Measurements from ENCODE around the gene FBXL3. TPM values are rescaled to one million over a fixed set of nuclear protein-coding genes. Genes with fewer than 3 reads are reported as not detected.
"Not testable (repeated sequence)": the region's sequence is repeated elsewhere in the genome, so short reads cannot be mapped to it uniquely, and the experiment has no call there.

FBXL3 gene
- total RNA-seq, 2 experiments from 2014 or later, result 27.1 to 27.4 TPM

DNA sequence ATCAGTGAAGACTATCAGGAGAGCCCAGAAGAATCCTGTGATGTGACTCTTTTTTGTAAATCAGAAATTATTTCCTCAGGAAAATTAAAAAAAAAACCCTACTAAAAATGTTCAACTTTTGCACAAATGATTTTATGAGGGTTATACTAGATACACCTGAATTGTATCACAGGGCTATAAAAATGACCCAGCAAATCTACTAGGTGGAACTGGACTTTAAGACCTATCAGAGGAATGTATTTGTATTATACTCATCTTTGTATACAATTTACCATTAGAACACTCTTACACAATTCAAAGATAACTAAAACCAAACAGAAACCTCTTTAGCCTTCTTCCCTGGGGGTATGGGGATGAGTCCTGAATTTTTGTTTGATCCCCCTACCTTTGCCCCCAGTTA is 7.2 kb downstream of the FBXL3 start:
- Mint-ChIP-seq H3K9me3 (no peaks in the 10 kb centered on the region), H3K27ac (no peak overlapping the region), H3K27me3 (ENCODE audit: low read depth) (no peaks in the 10 kb centered on the region), H3K4me3 (no peak overlapping the region), H3K4me1 (ENCODE audit: low read depth) (peaks cover 66% of the 10 kb centered on the region), H3K36me3 (ENCODE audit: low read depth) (peaks cover 11% of the 10 kb centered on the region)
- intact Hi-C loops (cut with micrococcal nuclease), result loop anchor here (10.0 kb wide), 2 partner anchors 1585 to 1635 kb away; partner anchors contain the start of genes OBI1 and POU4F1
- CTCF ChIA-PET, result interaction anchor here (0.7 kb wide), 1 partner anchor 1337 kb away, joined by 3 read pairs; no protein-coding TSS in a partner anchor
- DNase-seq, result no peak

- Mint-ChIP-seq H3K36me3 (ENCODE audit: low read depth) (peaks cover 27% of the 10 kb centered on the region), H3K4me3 (no peak overlapping the region), H3K27me3 (ENCODE audit: low read depth) (no peaks in the 10 kb centered on the region), H3K9me3 (no peaks in the 10 kb centered on the region), H3K4me1 (ENCODE audit: low read depth) (peaks cover 53% of the 10 kb centered on the region), H3K27ac (no peak overlapping the region)
- no peak for DNase-seq
- CTCF ChIA-PET, result interaction anchor here (0.6 to 1.1 kb wide), 4 partner anchors 8 to 309 kb away, joined by 3 to 4 read pairs (median 3); no protein-coding TSS in a partner anchor
- intact Hi-C loops (cut with micrococcal nuclease), result loop anchor here (1.0 kb wide), 1 partner anchor 8 kb away; no protein-coding TSS in a partner anchor
Measured at GRCh38 chr13:77016888-77017623, 9.9 kb downstream of the FBXL3 start.

DNA sequence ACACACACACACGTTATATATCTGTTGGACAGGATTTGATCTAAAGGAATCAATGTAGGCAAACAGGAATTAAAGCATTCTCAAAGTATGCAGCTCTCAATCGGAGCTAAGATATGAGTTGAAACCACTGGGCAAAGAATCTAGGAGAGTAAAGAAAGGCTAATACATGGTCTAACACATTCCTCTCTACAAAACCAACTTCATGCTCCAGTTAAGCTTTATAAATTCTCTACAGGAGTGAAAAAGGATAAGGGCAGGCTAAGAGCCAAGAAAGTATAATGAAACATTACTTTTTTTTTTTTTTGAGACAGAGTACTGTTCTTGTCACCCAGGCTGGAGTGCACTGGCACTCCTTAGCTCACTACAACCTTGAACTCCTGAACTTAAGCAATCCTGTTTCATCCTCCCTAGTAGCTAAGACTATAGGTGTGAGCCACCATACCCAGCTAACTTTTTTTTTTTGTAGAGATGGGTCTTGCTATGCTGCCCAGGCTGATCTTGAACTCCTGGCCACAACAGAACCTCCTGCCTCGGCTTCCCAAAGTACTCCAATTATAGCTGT is 10.6 kb downstream of the FBXL3 start:
- H3K4me1 Mint-ChIP-seq (ENCODE audit: low read depth), result peaks cover 49% of the 10 kb centered on the region
- intact Hi-C loops (cut with micrococcal nuclease), result no loop called here
- H3K27me3 Mint-ChIP-seq (ENCODE audit: low read depth), result no peaks in the 10 kb centered on the region
- CTCF ChIA-PET, result interaction anchor here (0.6 to 1.1 kb wide), 3 partner anchors 9 to 309 kb away, joined by 3 read pairs; no protein-coding TSS in a partner anchor
- no peak overlapping the region for H3K27ac Mint-ChIP-seq
- no peak for DNase-seq
- H3K4me3 Mint-ChIP-seq, result no peak overlapping the region
- H3K36me3 Mint-ChIP-seq (ENCODE audit: low read depth), result peaks cover 31% of the 10 kb centered on the region
- H3K9me3 Mint-ChIP-seq, result no peaks in the 10 kb centered on the region

DNA sequence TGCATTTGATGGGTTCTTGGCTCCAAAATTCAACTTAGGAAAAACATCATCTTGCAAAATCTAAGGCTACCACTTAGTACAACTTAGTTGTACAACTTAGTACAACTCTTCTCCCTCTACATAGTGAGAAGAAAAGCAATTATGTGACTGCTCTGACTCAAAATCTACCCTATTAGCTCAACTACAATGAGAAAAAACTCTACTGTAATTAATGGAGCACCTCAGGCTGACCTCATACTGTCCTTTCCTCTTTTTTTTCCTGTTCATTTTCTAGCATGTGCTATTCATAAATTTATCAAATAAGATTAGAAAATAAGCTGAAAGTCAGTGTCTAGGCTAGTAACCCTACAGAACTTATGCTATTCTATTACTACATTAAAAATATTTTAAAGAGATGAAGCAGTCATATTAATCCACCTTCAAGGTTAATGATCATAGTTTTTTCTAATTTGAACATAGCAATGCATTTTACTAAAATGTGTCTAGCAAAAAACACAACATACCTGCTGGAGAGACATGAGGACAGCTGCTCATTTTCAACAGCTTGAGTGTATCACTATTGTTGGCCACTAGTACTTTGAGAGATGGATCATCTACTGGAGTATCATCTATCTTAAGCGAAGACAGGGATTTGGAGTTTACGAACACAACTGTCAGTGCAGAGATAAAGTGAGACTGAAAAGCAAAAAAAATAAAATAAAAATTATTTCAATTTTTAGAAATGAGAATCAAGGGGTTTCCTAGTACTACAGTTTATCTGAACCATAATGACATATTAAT is 11.9 kb downstream of the FBXL3 start:
- peaks cover 42% of the 10 kb centered on the region for H3K4me1 Mint-ChIP-seq (ENCODE audit: low read depth)
- H3K9me3 Mint-ChIP-seq, result no peaks in the 10 kb centered on the region
- intact Hi-C loops (cut with micrococcal nuclease), result no loop called here
- H3K36me3 Mint-ChIP-seq (ENCODE audit: low read depth), result peaks cover 39% of the 10 kb centered on the region
- peak overlapping the region; percentile 53 for H3K27ac Mint-ChIP-seq
- no peaks in the 10 kb centered on the region for H3K27me3 Mint-ChIP-seq (ENCODE audit: low read depth)
- H3K4me3 Mint-ChIP-seq, result no peak overlapping the region
- no peak for DNase-seq
- CTCF ChIA-PET, result interaction anchor here (0.7 to 1.7 kb wide), 4 partner anchors 10 to 160 kb away, joined by 3 to 5 read pairs (median 4); partner anchors contain the start of gene FBXL3

DNA sequence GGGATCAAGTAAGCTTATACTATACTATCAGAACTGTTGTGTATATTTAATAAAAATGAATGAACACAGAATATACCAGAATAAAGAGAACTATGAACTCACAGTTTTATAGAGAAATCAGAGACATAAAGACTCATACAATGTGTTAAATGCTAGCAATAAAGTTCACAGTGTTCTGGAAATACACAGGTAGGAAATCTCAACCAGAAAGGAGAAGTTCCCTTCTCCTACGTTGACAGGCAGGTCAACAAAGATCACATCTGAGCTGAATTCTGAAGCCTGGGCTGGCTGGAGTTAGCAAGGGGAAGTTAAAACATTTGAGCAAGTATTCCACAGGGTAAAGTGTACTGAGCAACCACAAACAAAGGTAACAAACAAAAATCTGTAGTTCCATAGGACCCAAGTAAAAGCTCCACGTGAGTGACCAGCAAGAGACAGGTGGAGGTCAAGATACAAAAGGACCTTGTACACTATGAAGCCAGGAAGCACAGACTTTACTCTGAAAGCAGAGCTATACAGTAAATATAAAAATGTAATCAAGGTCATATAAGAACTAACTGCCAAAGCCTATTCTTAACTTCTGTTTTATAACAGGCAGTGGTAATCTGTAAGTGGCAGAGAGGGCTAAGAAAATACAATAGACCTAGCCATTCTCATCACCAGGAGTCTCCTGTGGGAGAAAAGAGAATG is 13.0 kb downstream of the FBXL3 start:
- Mint-ChIP-seq H3K27me3 (ENCODE audit: low read depth) (no peaks in the 10 kb centered on the region), H3K36me3 (ENCODE audit: low read depth) (peaks cover 47% of the 10 kb centered on the region), H3K27ac (peak overlapping the region; percentile 15), H3K4me3 (no peak overlapping the region), H3K4me1 (ENCODE audit: low read depth) (peaks cover 45% of the 10 kb centered on the region), H3K9me3 (peaks cover 3% of the 10 kb centered on the region)
- intact Hi-C loops (cut with micrococcal nuclease), result no loop called here
- CTCF ChIA-PET, result interaction anchor here (1.4 to 1.7 kb wide), 2 partner anchors 12 to 13 kb away, joined by 4 to 5 read pairs; partner anchors contain the start of gene FBXL3
- DNase-seq, result no peak

DNA sequence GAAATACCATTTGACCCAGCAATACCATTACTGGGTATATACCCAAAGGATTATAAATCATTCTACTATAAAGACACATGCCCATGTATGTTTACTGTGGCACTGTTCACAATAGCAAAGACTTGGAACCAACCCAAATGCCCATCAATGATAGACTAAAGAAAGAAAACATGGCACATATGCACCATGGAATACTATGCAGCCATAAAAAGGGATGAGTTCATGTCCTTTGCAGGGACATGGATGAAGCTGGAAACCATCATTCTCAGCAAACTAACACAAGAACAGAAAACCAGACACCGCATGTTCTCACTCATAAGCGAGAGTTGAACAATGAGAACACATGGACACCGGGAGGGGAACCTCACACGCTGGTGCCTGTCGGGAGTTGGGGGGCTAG is 17.2 kb downstream of the FBXL3 start:
- H3K9me3 Mint-ChIP-seq; DNase-seq; H3K27ac Mint-ChIP-seq; CTCF ChIA-PET; H3K27me3 Mint-ChIP-seq (ENCODE audit: low read depth); H3K4me3 Mint-ChIP-seq: not testable (repeated sequence)
- intact Hi-C loops (cut with micrococcal nuclease), result loop anchor here (1.0 kb wide), 3 partner anchors 8 to 18 kb away; no protein-coding TSS in a partner anchor
- Mint-ChIP-seq H3K4me1 (ENCODE audit: low read depth) (peaks cover 48% of the 10 kb centered on the region), H3K36me3 (ENCODE audit: low read depth) (peaks cover 42% of the 10 kb centered on the region)

DNA sequence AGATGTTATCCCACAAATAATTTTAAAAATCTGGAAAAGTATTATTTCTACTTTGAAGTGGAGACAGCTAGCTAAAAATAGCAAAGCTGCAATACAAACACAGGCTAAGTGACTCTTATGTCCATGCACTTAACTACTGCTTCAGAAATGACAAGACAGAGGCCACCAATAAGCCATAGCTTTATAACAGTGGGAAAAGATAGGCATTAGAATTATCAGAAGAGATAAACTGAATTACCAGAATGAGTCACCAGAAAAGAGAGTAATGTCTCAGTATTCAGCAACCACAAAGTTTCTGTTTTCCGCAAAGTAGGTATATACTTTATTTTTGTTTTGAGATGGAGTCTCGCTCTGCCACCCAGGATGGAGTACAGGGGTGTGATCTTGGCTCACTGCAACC is 17.9 kb downstream of the FBXL3 start:
- DNase-seq, result peak; percentile 16
- Mint-ChIP-seq H3K27me3 (ENCODE audit: low read depth) (no peaks in the 10 kb centered on the region), H3K4me1 (ENCODE audit: low read depth) (peaks cover 43% of the 10 kb centered on the region), H3K36me3 (ENCODE audit: low read depth) (peaks cover 37% of the 10 kb centered on the region), H3K9me3 (peaks cover 3% of the 10 kb centered on the region), H3K4me3 (no peak overlapping the region), H3K27ac (peak overlapping the region; percentile 61)
- CTCF ChIA-PET, result interaction anchor here (0.8 to 1.3 kb wide), 3 partner anchors 10 to 469 kb away, joined by 4 to 5 read pairs (median 5); no protein-coding TSS in a partner anchor
- intact Hi-C loops (cut with micrococcal nuclease), result loop anchor here (1.0 kb wide), 3 partner anchors 8 to 18 kb away; no protein-coding TSS in a partner anchor

GRCh38 chr13:77008337-77008736 is 18.6 kb downstream of the FBXL3 start:
- CTCF ChIA-PET, result interaction anchor here (1.1 to 1.3 kb wide), 2 partner anchors 10 to 18 kb away, joined by 4 to 5 read pairs; no protein-coding TSS in a partner anchor
- intact Hi-C loops (cut with micrococcal nuclease), result not testable (repeated sequence)
- peak; percentile 20 for DNase-seq

DNA sequence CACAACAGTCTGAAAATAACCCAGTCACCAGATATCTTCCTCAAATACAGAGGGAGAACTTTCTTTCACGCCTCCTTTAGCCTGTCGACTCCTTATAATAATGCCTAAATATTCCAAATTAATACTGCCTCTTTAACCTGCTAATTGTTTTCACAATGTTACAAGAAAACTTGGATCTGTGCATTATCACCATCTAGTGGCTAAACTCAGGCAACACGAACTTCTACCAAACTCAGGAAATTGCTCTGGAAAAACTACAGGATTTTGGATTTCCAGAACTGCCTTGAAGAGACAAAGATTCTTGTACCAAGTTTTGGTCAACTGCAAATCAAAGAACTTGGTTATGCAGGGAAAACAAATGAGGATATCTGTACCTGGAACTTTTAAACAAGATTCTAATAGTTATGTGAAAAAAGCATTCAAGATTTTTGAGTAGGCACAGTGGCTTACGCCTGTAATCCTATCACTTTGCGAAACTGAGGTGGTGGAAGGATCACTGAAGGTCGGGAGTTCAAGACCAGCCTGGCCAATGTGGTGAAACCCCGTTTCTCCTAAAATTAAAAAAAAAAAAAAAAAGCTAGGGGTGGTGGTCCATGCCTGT is 24.3 kb downstream of the FBXL3 start:
- no peak for DNase-seq
- CTCF ChIA-PET, result interaction anchor here (0.6 to 2.3 kb wide), 17 partner anchors 10 to 473 kb away, joined by 3 to 10 read pairs (median 3); partner anchors contain the start of gene FBXL3
- H3K36me3 Mint-ChIP-seq (ENCODE audit: low read depth), result peaks cover 26% of the 10 kb centered on the region
- no peaks in the 10 kb centered on the region for H3K9me3 Mint-ChIP-seq
- intact Hi-C loops (cut with micrococcal nuclease), result loop anchor here (1.0 to 2.0 kb wide), 3 partner anchors 9 to 324 kb away; partner anchors contain the start of gene MYCBP2
- H3K27me3 Mint-ChIP-seq (ENCODE audit: low read depth), result no peaks in the 10 kb centered on the region
- peak overlapping the region; percentile 0 for H3K27ac Mint-ChIP-seq
- no peak overlapping the region for H3K4me3 Mint-ChIP-seq
- peaks cover 40% of the 10 kb centered on the region for H3K4me1 Mint-ChIP-seq (ENCODE audit: low read depth)

More at GRCh38 chr13:77008337-77008736, 18.6 kb downstream of the FBXL3 start:
- peaks cover 41% of the 10 kb centered on the region for H3K4me1 Mint-ChIP-seq (ENCODE audit: low read depth)
- H3K27me3 Mint-ChIP-seq (ENCODE audit: low read depth); H3K4me3 Mint-ChIP-seq; H3K9me3 Mint-ChIP-seq: not testable (repeated sequence)
- peak overlapping the region; percentile 61 for H3K27ac Mint-ChIP-seq
- H3K36me3 Mint-ChIP-seq (ENCODE audit: low read depth), result peaks cover 32% of the 10 kb centered on the region

DNA sequence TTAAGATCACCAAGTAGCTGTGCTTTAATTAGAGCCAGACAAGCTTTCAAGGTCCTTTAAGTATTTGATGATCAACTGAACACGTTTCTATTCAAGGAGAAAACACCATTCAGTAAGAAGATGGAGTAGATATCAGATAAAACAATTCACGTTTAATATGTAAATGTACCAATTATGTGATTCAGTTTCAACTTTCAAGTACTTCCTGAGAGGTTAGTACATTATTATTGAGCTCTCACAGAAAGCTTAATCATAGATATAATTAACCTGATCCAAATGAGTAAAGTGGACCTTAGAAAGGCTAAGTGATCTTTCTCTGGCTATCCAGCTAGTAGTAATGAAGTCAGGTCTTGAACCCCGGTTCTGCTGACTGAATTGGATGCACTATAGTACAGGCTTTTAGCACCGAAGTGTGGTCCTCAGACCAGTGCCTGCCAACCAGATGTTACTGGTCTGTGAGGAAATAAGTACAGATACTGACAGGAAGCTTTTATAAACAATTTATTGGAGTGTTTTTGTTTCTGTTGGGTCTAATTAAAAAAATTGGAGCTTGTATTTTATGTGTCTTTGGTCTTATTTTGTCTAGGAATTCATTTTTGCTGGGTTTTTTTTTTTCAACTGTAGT is 24.9 kb downstream of the FBXL3 start:
- intact Hi-C loops (cut with micrococcal nuclease), result loop anchor here (1.0 to 2.0 kb wide), 4 partner anchors 7 to 325 kb away; partner anchors contain the start of gene MYCBP2
- H3K27me3 Mint-ChIP-seq (ENCODE audit: low read depth), result no peaks in the 10 kb centered on the region
- H3K4me3 Mint-ChIP-seq, result no peak overlapping the region
- CTCF ChIA-PET, result interaction anchor here (0.6 to 2.3 kb wide), 14 partner anchors 9 to 474 kb away, joined by 3 to 10 read pairs (median 4); partner anchors contain the start of gene FBXL3
- DNase-seq, result no peak
- H3K27ac Mint-ChIP-seq, result peak overlapping the region; percentile 51
- H3K9me3 Mint-ChIP-seq, result no peaks in the 10 kb centered on the region
- peaks cover 26% of the 10 kb centered on the region for H3K36me3 Mint-ChIP-seq (ENCODE audit: low read depth)
- peaks cover 38% of the 10 kb centered on the region for H3K4me1 Mint-ChIP-seq (ENCODE audit: low read depth)
